SU-DHL-6 (cell line): ENCODE results near the gene EIF5A.

Experiments used
- H2AFZ ChIP-seq: fragments of 200-600 bp; sonication (generic); 2 replicates; pipeline ENCODE4 v1.6.1; 2014; ENCODE audit warnings: low read depth, mild to moderate bottlenecking, moderate library complexity, mixed read lengths, antibody characterized with exemption, low read length; ENCODE audit not compliant: severe bottlenecking
- H3F3A ChIP-seq: fragments of 200-600 bp; shearing (Covaris generic); 2 replicates; pipeline ENCODE4 v1.6.0; 2016; ENCODE audit warnings: antibody characterized with exemption, mild to moderate bottlenecking; ENCODE audit not compliant: insufficient read depth
- H3K27ac ChIP-seq: fragments of 200-600 bp; sonication (generic); 2 replicates; pipeline ENCODE4 v1.5.1; 2016; ENCODE audit warnings: low read depth, mild to moderate bottlenecking, low read length, moderate library complexity, mixed read lengths
- H3K27me3 ChIP-seq: fragments of 200-600 bp; sonication (generic), shearing (Covaris generic); 2 replicates; pipeline ENCODE4 v1.6.0; 2014; ENCODE audit warnings: mild to moderate bottlenecking, low read length
- H3K36me3 ChIP-seq: fragments of 200-600 bp; sonication (generic); 2 replicates; pipeline ENCODE4 v1.6.1; 2014; ENCODE audit warnings: mild to moderate bottlenecking, low read length, mixed read lengths
- H3K4me2 ChIP-seq: fragments of 300-600, 200-600 bp; shearing (Covaris generic), sonication (generic); 2 replicates; pipeline ENCODE4 v1.6.0; 2014; ENCODE audit warnings: low read length, low read depth, mild to moderate bottlenecking; ENCODE audit not compliant: poor library complexity, severe bottlenecking
- H3K4me3 ChIP-seq: fragments of 200-600 bp; sonication (generic); 2 replicates; pipeline ENCODE4 v1.5.1; 2014; ENCODE audit warnings: antibody characterized with exemption, low read length, mild to moderate bottlenecking, mixed read lengths; ENCODE audit not compliant: insufficient read depth, poor library complexity, severe bottlenecking
- H3K79me2 ChIP-seq: fragments of 200-600 bp; sonication (generic); 2 replicates; pipeline ENCODE4 v1.6.1; 2014; ENCODE audit warnings: mild to moderate bottlenecking, low read length, moderate library complexity; ENCODE audit not compliant: insufficient read depth
- H3K9ac ChIP-seq: fragments of 200-600 bp; sonication (generic); 2 replicates; pipeline ENCODE4 v1.7.0; 2014; ENCODE audit warnings: mild to moderate bottlenecking, low read length
- H3K9me2 ChIP-seq: fragments of 200-600 bp; sonication (generic); replicated peaks from 2 replicates; pipeline ENCODE4 v1.6.1; 2014; ENCODE audit warnings: low read length; ENCODE audit not compliant: insufficient read depth
- H3K9me3 ChIP-seq: fragments of 200-600 bp; sonication (generic); 2 replicates; pipeline ENCODE4 v1.6.1; 2014; ENCODE audit warnings: low read length, mixed read lengths; ENCODE audit not compliant: insufficient read depth
- H4K20me1 ChIP-seq: fragments of 200-600 bp; sonication (generic); 2 replicates; pipeline ENCODE4 v1.6.1; 2014; ENCODE audit warnings: low read depth, mild to moderate bottlenecking, antibody characterized with exemption, low read length, moderate library complexity, mixed read lengths
- CTCF ChIP-seq: fragments of 200-600 bp; sonication (generic); IDR thresholded peaks from one replicate; pipeline ENCODE4 v1.5.1; 2017; ENCODE audit warnings: antibody characterized with exemption, mild to moderate bottlenecking, low read length, moderate library complexity; ENCODE audit not compliant: insufficient read depth, poor library complexity, severe bottlenecking
- EZH2phosphoT487 ChIP-seq: fragments of 200-600 bp; sonication (generic), shearing (Covaris generic); conservative IDR thresholded peaks from 2 replicates; pipeline ENCODE4 v1.6.1; 2018; ENCODE audit warnings: mild to moderate bottlenecking, antibody characterized with exemption, low read length, moderate library complexity, mixed read lengths

EIF5A gene

GRCh38 chr17:7308625-7309433 is 1.4 kb downstream of the EIF5A start:
- H3K4me2 ChIP-seq = peak overlapping the region; percentile 88
- H3K9me2 ChIP-seq = no peaks in the 10 kb centered on the region
- H2AFZ ChIP-seq = no peak overlapping the region
- no peaks in the 10 kb centered on the region for H3K9me3 ChIP-seq
- H3K36me3 ChIP-seq = peaks cover 24% of the 10 kb centered on the region
- H3K9ac ChIP-seq = peak overlapping the region; percentile 96
- H3K4me3 ChIP-seq = peak overlapping the region; percentile 86
- H3F3A ChIP-seq = peaks cover 60% of the 10 kb centered on the region
- TF ChIP-seq CTCF (no peak), EZH2phosphoT487 (no peak)
- H3K27ac ChIP-seq = peak overlapping the region; percentile 93
- peaks cover 19% of the 10 kb centered on the region for H4K20me1 ChIP-seq
- peaks cover 38% of the 10 kb centered on the region for H3K79me2 ChIP-seq
- H3K27me3 ChIP-seq = no peaks in the 10 kb centered on the region

- peaks cover 19% of the 10 kb centered on the region for H4K20me1 ChIP-seq
- H3K36me3 ChIP-seq = peaks cover 24% of the 10 kb centered on the region
- peaks cover 41% of the 10 kb centered on the region for H3K79me2 ChIP-seq
- H3K9ac ChIP-seq = peak overlapping the region; percentile 96; the same call in 1 of the 2 replicates
- no peak overlapping the region for H2AFZ ChIP-seq
- no peaks in the 10 kb centered on the region for H3K9me2 ChIP-seq
- no peaks in the 10 kb centered on the region for H3K27me3 ChIP-seq
- no peaks in the 10 kb centered on the region for H3K9me3 ChIP-seq
- peak overlapping the region; percentile 93 for H3K27ac ChIP-seq
- H3F3A ChIP-seq = peaks cover 67% of the 10 kb centered on the region
- peak overlapping the region; percentile 86 for H3K4me3 ChIP-seq
- TF ChIP-seq EZH2phosphoT487 = no peak
- TF ChIP-seq CTCF = no peak
- H3K4me2 ChIP-seq = peak overlapping the region; percentile 88
These were observed 2.2 kb downstream of the EIF5A start for GRCh38 chr17:7309628-7310027.

GRCh38 chr17:7311110-7311705 is 3.8 kb downstream of the EIF5A start:
- H3K4me3 ChIP-seq = no peak overlapping the region
- TF ChIP-seq EZH2phosphoT487 (no peak), CTCF (no peak)
- H3K9me2 ChIP-seq = no peaks in the 10 kb centered on the region
- peaks cover 19% of the 10 kb centered on the region for H4K20me1 ChIP-seq
- H3K4me2 ChIP-seq = peak overlapping the region; percentile 88
- no peaks in the 10 kb centered on the region for H3K27me3 ChIP-seq
- H3K9ac ChIP-seq = no peak overlapping the region
- H3K36me3 ChIP-seq = peaks cover 24% of the 10 kb centered on the region
- no peak overlapping the region for H2AFZ ChIP-seq
- H3F3A ChIP-seq = peaks cover 67% of the 10 kb centered on the region
- H3K9me3 ChIP-seq = no peaks in the 10 kb centered on the region
- peaks cover 44% of the 10 kb centered on the region for H3K79me2 ChIP-seq
- no peak overlapping the region for H3K27ac ChIP-seq
